Endothelial cell of umbilical vein (primary cell): Measurements from ENCODE around the gene CCDC40. TPM values are rescaled to one million over a fixed set of nuclear protein-coding genes. Genes with fewer than 3 reads are reported as not detected.

Source experiments
- BruUV-seq: library from RNA; stranded (reverse); fragments of 400-500 nt; replicated peaks from 2 replicates; lab custom pipeline; 2021; lab: Mats Ljungman, UMichigan
- CTCF ChIA-PET: fragments of 300-600, 350-600 bp; sonication (Branson Sonifier 250); formaldehyde crosslinking; loops from one replicate; lab custom pipeline; 2021; ENCODE audit warnings: antibody characterized with exemption, inconsistent platforms; lab: Charles Lee
- POLR2A ChIA-PET: fragments of 300-600, 350-600 bp; sonication (Branson Sonifier 250); formaldehyde crosslinking; loops from one replicate; lab custom pipeline; 2021; ENCODE audit warnings: antibody characterized with exemption, inconsistent platforms; lab: Charles Lee
- DNase-seq: peaks from one replicate; pipeline ENCODE4 v3.0.0-alpha.2; 2011; ENCODE audit warnings: low read depth, low spot score
- FAIRE-seq: peaks from 2 replicates; lab custom pipeline; 2011; peaks lifted over from hg19 to GRCh38; lab: Jason Lieb, UNC
- H2AFZ ChIP-seq: 2 replicates; pipeline ENCODE4 v1.6.0; 2012; ENCODE audit warnings: low read depth, low read length, control low read depth, inconsistent platforms
- H3K27ac ChIP-seq: 2 replicates; pipeline ENCODE4 v1.5.1; 2011; ENCODE audit warnings: low read depth, mild to moderate bottlenecking, control low read depth, low read length, moderate library complexity; ENCODE audit not compliant: insufficient read depth
- H3K27me3 ChIP-seq, 2 experiments: 2 replicates each; pipeline versions ENCODE4 v1.6.0 to v1.6.1; 2011; ENCODE audit warnings: low read length in 2 of 2, mixed read lengths in 1 of 2; ENCODE audit not compliant: control insufficient read depth in 2 of 2, insufficient read depth in 2 of 2
- H3K36me3 ChIP-seq, 2 experiments: 2 replicates in 1 of 2; 3 replicates in 1 of 2; pipeline ENCODE4 v1.5.1; 2011; ENCODE audit warnings: low read length in 2 of 2, mild to moderate bottlenecking in 1 of 2, moderate library complexity in 1 of 2; ENCODE audit not compliant: control insufficient read depth in 2 of 2, insufficient read depth in 2 of 2; ENCODE audit errors: extremely low read depth in 1 of 2
- H3K4me1 ChIP-seq: 3 replicates; pipeline ENCODE4 v1.5.1; 2011; ENCODE audit warnings: mild to moderate bottlenecking, low read length; ENCODE audit not compliant: control insufficient read depth, insufficient read depth; ENCODE audit errors: extremely low read depth
- H3K4me2 ChIP-seq: 2 replicates; pipeline ENCODE4 v1.6.1; 2011; ENCODE audit warnings: low read length, control low read depth, mixed read lengths; ENCODE audit not compliant: insufficient read depth
- H3K4me3 ChIP-seq, 3 experiments: fragments of 200-600 bp in 1 of 3; sonication (generic), shearing (Covaris generic) in 1 of 3; replicated peaks in 1 of 3; 2 replicates each; pipeline ENCODE4 v1.5.1; 2011 to 2016; ENCODE audit warnings: control low read depth in 3 of 3, low read length in 3 of 3, mild to moderate bottlenecking in 2 of 3, inconsistent platforms in 1 of 3, low read depth in 1 of 3, moderate library complexity in 1 of 3; ENCODE audit not compliant: insufficient read depth in 1 of 3
- H3K79me2 ChIP-seq: 2 replicates; pipeline ENCODE4 v1.6.0; 2012; ENCODE audit warnings: low read length, inconsistent platforms; ENCODE audit not compliant: control insufficient read depth, insufficient read depth
- H3K9ac ChIP-seq: replicated peaks from 2 replicates; pipeline ENCODE3; 2011; ENCODE audit warnings: low read length, control low read depth; ENCODE audit not compliant: insufficient read depth; ENCODE audit errors: extremely low read depth
- H3K9me1 ChIP-seq: replicated peaks from 3 replicates; pipeline ENCODE4 v1.6.0; 2011; ENCODE audit warnings: mild to moderate bottlenecking, low read length; ENCODE audit not compliant: control insufficient read depth, insufficient read depth; ENCODE audit errors: extremely low read depth
- H3K9me3 ChIP-seq: replicated peaks from 2 replicates; pipeline ENCODE4 v1.5.1; 2012; ENCODE audit warnings: low read length, inconsistent platforms; ENCODE audit not compliant: control insufficient read depth, insufficient read depth
- H4K20me1 ChIP-seq: replicated peaks from 2 replicates; pipeline ENCODE3; 2011; ENCODE audit warnings: mild to moderate bottlenecking, low read length; ENCODE audit not compliant: control insufficient read depth, insufficient read depth; ENCODE audit errors: extremely low read depth
- CTCF ChIP-seq, 2 donors: IDR thresholded peaks; 1 replicate in 1 of 2; 2 replicates in 1 of 2; pipeline ENCODE4 v1.5.1; 2011; ENCODE audit warnings: low read length in 2 of 2, mild to moderate bottlenecking in 2 of 2, moderate library complexity in 2 of 2, control low read depth in 1 of 2, inconsistent platforms in 1 of 2, low read depth in 1 of 2; ENCODE audit not compliant: insufficient read depth in 1 of 2; ENCODE audit errors: extremely low read depth in 1 of 2
- EZH2 ChIP-seq: IDR thresholded peaks from 2 replicates; pipeline ENCODE4 v1.6.1; 2012; ENCODE audit warnings: borderline replicate concordance, low read depth, mild to moderate bottlenecking, moderate library complexity, low read length, inconsistent platforms; ENCODE audit not compliant: severe bottlenecking
- FOS ChIP-seq: IDR thresholded peaks from 2 replicates; pipeline ENCODE4 v1.6.1; 2011; ENCODE audit warnings: mild to moderate bottlenecking, low read length, moderate library complexity, borderline replicate concordance; ENCODE audit not compliant: insufficient read depth
- GATA2 ChIP-seq: IDR thresholded peaks from 2 replicates; pipeline ENCODE4 v1.7.0; 2011; ENCODE audit warnings: low read depth, mild to moderate bottlenecking, moderate library complexity, mixed read lengths, low read length; ENCODE audit not compliant: insufficient read length, insufficient read depth
- JUN ChIP-seq: IDR thresholded peaks from 2 replicates; pipeline ENCODE4 v1.6.1; 2011; ENCODE audit warnings: borderline replicate concordance, low read depth; ENCODE audit not compliant: insufficient read length, insufficient read depth
- MAX ChIP-seq: IDR thresholded peaks from 2 replicates; pipeline ENCODE4 v1.6.1; 2011; ENCODE audit not compliant: insufficient read depth, insufficient read length
- MYC ChIP-seq: IDR thresholded peaks from one replicate; pipeline ENCODE4 v1.6.1; 2011; ENCODE audit warnings: mild to moderate bottlenecking, low read depth, low read length
- POLR2A ChIP-seq: IDR thresholded peaks from 2 replicates; pipeline ENCODE4 v1.6.1; 2012; ENCODE audit warnings: low read depth, mild to moderate bottlenecking, control low read depth, low read length
- POLR2AphosphoS5 ChIP-seq: IDR thresholded peaks from 2 replicates; pipeline ENCODE4 v1.6.1; 2012; ENCODE audit warnings: low read depth, mild to moderate bottlenecking, control low read depth, low read length, moderate library complexity; ENCODE audit not compliant: insufficient read depth
- dilution Hi-C: fragments of 300-500 bp; cut with MboI; formaldehyde crosslinking; loops from one replicate; pipeline ENCODE4 v1.15.0; 2019; ENCODE audit warnings: low sequenced_read_pairs; ENCODE audit not compliant: extremely low pct_ligation_motif_present
- intact Hi-C: fragments of 100-400 bp; cut with micrococcal nuclease; formaldehyde crosslinking; loops from one replicate; pipeline ENCODE4 v1.10.0; 2022
- polyA plus RNA-seq, 4 experiments: library from polyadenylated mRNA; depleted of rRNA in 3 of 4; stranded (reverse) in 3 of 4; unstranded in 1 of 4; fragments of >200 nt; gene quantifications; 2 replicates each; pipeline versions ENCODE4 v1.2.1 to v1.2.3, GENCODE V29; 2011 to 2012; ENCODE audit warnings: missing spikeins in 1 of 4
- total RNA-seq: library from RNA; stranded (reverse); gene quantifications from 2 replicates; pipeline ENCODE4 v1.2.3, GENCODE V29; 2021

CCDC40 gene
- total and polyA plus RNA-seq, 2 donors (not counting 3 experiments of a cell fraction or from before 2014, with no cell fraction given), result 1.4 to 5.5 TPM

- no peak for TF ChIP-seq JUN
- no peak for TF ChIP-seq GATA2
- no peak for TF ChIP-seq POLR2A
- no peak for TF ChIP-seq FOS
- TF ChIP-seq CTCF (IDR thresholded peaks at IDR 0.05; ENCODE audit: extremely low read depth in 1 of 2, insufficient read depth in 1 of 2, low read depth in 1 of 2, low read length in 2 of 2), result no peak
- TF ChIP-seq POLR2AphosphoS5, result no peak
- TF ChIP-seq EZH2, result no peak
- TF ChIP-seq MYC, result no peak
- no peak for TF ChIP-seq MAX
- no peak overlapping the region for H3K4me2 ChIP-seq
- H3K4me1 ChIP-seq, result no peaks in the 10 kb centered on the region
- H3K9me1 ChIP-seq, result no peaks in the 10 kb centered on the region
- dilution Hi-C loops, result no loop called here
- H3K9me3 ChIP-seq, result no peaks in the 10 kb centered on the region
- H3K27ac ChIP-seq, result no peak overlapping the region
- FAIRE-seq (no peak), DNase-seq (no peak)
- no peak overlapping the region for H3K4me3 ChIP-seq
- H3K9ac ChIP-seq, result no peak overlapping the region
- no peaks in the 10 kb centered on the region for H4K20me1 ChIP-seq
- no TSS peak for BruUV-seq
- ChIA-PET CTCF (interaction anchor here (1.0 to 1.5 kb wide), 4 partner anchors 15 to 78 kb away, joined by 3 to 10 read pairs (median 6); partner anchors contain the start of gene GAA), POLR2A (no interaction called here)
- no peak overlapping the region for H2AFZ ChIP-seq
- no peaks in the 10 kb centered on the region for H3K27me3 ChIP-seq
- no peaks in the 10 kb centered on the region for H3K79me2 ChIP-seq
- H3K36me3 ChIP-seq, result no peaks in the 10 kb centered on the region
- intact Hi-C loops, result no loop called here
Observed at GRCh38 chr17:80086616-80087015, 50.2 kb downstream of the CCDC40 start.
